ENCODE results near the gene SHF.

- no peak for TF ChIP-seq CTCF (IDR thresholded peaks at IDR 0.05)
- no peak for TF ChIP-seq EZH2 (IDR thresholded peaks at IDR 0.05; ENCODE audit: borderline replicate concordance, insufficient read depth, low read depth, low read length, poor library complexity, severe bottlenecking)
Observed at GRCh38 chr15:45164914-45165313, 22.9 kb downstream of the SHF start.

All from B cell (primary cell).